NCI-H2196 treated with DMSO at 0.1 percent for 48 hours (cell line): ENCODE results near the gene LYPD1.
"Not testable (repeated sequence)": the region's sequence is repeated elsewhere in the genome, so short reads cannot be mapped to it uniquely, and the experiment has no call there.

Experiments
- DNase-seq: peaks from one replicate; lab custom pipeline; 2025; ENCODE audit not compliant: unreplicated experiment; lab: John Stamatoyannopoulos, UW

LYPD1 gene

GRCh38 chr2:132669908-132670495, at the start of gene LYPD1:
Gene LYPD1, minus strand, starts transcription at chr2:132670205. Its CDS starts 273 bp downstream, at chr2:132669932.
- no peak for DNase-seq

- DNase-seq = no peak
These were observed 49.5 kb upstream of the LYPD1 start for GRCh38 chr2:132719480-132719879.

GRCh38 chr2:132716954-132717353, 46.9 kb upstream of the LYPD1 start:
- no peak for DNase-seq

GRCh38 chr2:132715386-132716351, 45.7 kb upstream of the LYPD1 start:
- DNase-seq = no peak

- DNase-seq = no peak
These were observed 33.4 kb upstream of the LYPD1 start for GRCh38 chr2:132703396-132703795.

GRCh38 chr2:132701810-132702209, 31.8 kb upstream of the LYPD1 start:
- DNase-seq = no peak

- not testable (repeated sequence) for DNase-seq
These were observed 29.8 kb upstream of the LYPD1 start for GRCh38 chr2:132699802-132700201.

- not testable (repeated sequence) for DNase-seq
These were observed 28.3 kb upstream of the LYPD1 start for GRCh38 chr2:132698347-132698746.

GRCh38 chr2:132697556-132698205, 27.7 kb upstream of the LYPD1 start:
- DNase-seq = no peak

- DNase-seq = no peak
These were observed 22.8 kb upstream of the LYPD1 start for GRCh38 chr2:132692816-132693215.

GRCh38 chr2:132691556-132691955, 21.6 kb upstream of the LYPD1 start:
- no peak for DNase-seq

GRCh38 chr2:132690664-132691303, 20.8 kb upstream of the LYPD1 start:
- DNase-seq = no peak

- no peak for DNase-seq
These were observed 11.8 kb upstream of the LYPD1 start for GRCh38 chr2:132681766-132682165.

GRCh38 chr2:132680544-132680943, 10.5 kb upstream of the LYPD1 start:
- DNase-seq = no peak

GRCh38 chr2:132678483-132678882, 8.5 kb upstream of the LYPD1 start:
- no peak for DNase-seq

GRCh38 chr2:132677661-132678060, 7.7 kb upstream of the LYPD1 start:
- DNase-seq = no peak

GRCh38 chr2:132676999-132677398, 7.0 kb upstream of the LYPD1 start:
- no peak for DNase-seq

- no peak for DNase-seq
These were observed 1.3 kb upstream of the LYPD1 start for GRCh38 chr2:132671151-132671835.

- DNase-seq = no peak
These were observed 618 bp upstream of the LYPD1 start for GRCh38 chr2:132670496-132671150.
